Fibroblast of the conjunctiva (primary cell): ENCODE measurements around the gene RBM19.

Experiments used
- DNase-seq: peaks from one replicate; pipeline ENCODE4 v3.0.0-alpha.2; 2010; ENCODE audit warnings: low read depth

Gene RBM19

DNA sequence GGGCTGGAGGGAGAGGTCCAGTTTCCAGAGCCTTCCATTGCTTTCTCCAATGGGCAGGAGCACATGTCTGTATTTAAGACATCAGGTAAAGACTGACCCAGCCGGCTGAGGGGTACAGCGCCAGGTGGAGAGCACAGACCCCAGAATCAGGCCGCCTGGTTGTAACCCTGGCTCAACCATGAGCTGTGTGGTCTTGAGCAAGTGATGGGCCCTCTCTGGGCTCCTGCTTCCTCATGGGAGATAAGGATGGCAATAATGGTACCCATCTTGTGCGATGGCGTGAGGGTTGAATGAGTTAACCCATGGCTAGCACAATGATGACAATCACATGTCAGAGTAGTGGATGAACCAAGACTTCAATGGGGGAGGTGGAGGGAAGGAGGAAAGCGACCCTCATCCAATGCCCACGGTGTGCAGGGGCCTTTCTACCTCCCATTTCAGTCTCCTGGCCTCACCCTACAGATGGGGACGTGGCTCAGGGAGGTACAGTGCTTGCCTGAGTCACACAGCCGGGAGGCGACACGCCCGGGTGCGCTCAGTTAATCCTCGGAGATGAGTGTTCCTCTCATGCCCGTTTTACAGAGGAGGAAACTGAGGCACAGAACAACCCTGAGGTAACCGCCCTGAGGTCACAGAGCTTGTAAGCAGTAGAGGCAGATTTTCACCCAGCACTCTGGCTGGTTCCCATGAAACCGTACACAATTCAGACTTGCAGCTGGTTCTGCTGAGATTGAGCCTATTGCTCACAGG, 163.9 kb downstream of the RBM19 start:
- DNase-seq, result no peak

DNA sequence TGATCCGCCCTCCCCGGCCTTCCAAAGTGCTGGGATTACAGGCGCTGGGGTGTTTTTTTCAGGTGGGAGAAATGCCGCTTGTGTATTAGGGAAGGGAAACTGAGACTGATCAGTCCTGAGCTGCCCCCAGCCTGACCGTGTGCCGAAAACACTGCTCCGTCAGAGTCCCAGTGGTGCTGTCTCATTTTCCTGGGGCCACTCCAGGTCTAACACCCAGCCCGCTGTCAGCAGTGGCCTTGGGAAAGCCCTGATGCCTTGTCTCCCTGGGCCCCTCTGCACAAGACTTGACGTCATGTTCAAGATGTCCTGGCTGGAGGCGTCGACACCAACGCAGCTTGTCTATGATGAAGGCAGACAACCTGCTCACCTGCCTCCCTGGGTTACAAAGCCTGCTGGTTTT, 165.9 kb downstream of the RBM19 start:
- no peak for DNase-seq

DNA sequence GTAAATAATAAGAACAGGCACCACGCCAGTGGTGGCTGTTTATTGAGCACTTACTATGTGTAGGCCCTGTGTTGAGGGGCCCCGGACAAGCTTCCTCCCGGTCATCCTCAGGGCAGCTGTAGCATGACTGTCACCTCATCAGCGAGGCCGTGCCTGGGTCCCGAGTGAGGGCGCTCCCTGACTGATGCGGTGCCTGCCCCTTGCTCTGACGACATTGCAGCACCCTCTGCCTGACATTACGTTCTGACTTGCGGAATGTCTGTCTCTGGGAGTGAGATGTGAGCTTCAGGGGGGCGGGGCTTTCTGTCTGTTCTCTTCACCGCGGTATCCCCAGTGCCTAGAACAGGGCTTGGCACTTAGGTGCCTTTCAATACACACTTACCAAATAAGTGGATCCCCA, 167.6 kb downstream of the RBM19 start:
- no peak for DNase-seq

DNA sequence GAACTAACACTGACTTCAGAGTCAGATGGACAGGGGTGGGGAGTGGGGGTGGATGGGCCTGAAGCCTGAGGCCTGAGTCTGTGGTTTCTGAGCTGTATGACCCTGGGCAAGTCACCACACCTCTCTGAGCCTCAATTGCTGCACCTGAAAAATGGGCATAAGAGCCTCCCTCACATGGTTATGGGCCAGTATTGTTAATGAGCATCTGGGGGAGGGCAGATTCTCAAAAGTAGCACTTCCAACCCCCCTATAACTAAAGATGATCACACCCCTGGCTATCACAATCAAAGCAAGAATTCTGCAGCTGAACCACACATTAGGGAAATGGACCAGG, 168.6 kb downstream of the RBM19 start:
- no peak for DNase-seq

DNA sequence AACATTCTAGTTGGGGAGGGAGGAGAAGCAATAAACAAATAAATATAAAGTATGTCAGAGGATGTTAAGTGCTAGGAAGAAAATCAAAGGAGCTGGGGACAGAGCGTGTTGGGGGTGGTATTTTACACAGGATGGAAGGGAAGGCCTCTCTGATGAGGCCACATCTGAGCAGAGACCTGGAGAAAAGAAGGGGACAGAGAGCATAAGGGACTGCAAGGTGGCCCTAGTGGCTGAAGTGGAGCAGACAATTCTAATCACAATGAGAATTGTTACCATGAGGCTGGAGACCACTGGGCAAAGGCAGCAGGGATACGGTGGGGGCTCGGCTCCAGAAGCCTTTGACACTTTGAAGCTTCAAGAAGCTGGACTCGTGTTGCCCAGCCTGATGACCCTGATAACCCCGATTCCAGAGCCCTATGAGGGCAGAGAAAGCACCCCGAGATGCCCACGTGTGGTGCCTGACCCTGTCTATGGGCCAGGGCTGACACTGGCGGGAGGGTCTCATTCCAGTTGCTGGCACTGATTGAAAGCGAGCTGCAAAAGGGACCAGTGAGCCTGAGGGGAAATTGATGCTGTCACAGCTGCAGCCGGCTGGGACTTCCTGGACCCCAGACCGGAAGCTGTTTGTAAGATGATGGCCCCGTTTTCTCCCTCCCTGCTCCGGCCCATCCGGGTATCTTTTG, 169.1 kb downstream of the RBM19 start:
- DNase-seq, result no peak

DNA sequence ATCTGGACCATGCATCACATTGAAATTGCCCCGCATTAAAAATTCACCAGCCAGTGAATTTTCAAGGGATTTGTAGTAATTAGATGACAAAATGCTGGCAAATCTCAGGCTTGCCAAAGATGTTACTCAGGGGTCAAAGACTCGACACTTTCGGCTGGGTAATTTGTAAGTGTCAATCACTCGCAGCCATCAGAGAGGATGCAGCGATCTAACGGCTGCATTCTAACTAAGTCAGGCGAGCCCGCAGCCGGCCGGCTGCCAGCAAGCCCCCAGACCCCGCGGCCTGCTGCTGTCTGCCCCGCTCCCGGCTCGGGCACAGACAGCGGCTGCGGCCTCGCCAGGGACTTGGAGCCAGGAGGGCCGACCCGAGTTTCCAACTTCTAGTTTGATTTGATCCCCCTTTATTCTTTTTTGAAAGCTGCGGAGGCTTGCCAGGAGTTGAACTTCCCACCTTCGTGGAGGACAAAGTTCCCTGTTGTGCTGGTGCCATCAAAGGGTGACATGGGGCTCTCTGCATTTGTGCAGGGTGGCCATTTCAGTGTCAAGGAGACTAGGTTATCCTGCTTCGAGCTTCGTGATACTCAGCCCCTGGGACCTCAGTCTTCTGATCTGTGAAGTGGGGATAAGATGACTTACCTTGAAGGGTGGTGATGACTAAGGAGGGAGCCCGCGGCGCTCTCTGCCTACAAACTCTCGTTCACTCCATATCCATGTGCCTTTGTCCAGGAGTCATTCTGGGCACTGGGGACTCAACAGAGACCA, 169.9 kb downstream of the RBM19 start:
- DNase-seq, result no peak

DNA sequence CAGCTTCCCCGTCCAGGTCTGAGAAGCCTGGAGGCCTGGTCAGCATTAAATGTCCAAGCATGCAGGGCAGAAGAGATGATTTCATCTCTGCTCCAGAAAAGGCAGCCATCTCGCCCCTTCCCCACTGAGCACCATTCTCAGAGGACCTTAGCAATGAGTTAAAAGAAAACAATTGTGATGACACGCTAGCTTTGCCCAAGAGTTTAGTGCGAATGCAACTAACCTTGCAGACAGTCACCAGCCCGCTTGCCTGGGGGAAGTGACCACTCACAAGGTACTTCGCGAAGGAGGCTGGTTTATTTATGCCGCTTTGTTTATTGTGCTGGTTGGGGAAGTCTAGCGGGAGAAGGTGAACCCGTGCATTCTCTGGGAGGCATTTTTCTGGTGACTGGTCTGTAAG, 170.7 kb downstream of the RBM19 start:
- DNase-seq, result no peak

DNA sequence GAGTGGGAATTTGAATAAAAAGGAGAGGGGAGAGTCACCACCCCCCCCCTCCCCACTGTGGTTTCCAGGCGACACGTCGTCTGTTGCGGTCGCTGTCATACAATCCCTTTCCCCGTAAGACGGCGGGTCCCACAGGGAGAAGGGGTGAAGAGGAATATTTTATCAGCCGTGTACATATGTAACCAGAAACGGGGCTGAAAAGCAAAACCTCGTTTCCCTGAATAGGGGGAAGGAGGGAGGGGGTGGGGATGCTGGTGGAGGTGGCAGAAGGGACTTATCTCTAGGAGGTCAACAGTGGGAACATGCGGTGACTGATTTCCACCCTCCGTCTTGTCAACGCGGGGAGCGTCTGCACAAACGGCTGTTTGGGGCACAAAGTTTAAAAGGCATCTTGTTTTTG, 171.4 kb downstream of the RBM19 start:
- no peak for DNase-seq

DNA sequence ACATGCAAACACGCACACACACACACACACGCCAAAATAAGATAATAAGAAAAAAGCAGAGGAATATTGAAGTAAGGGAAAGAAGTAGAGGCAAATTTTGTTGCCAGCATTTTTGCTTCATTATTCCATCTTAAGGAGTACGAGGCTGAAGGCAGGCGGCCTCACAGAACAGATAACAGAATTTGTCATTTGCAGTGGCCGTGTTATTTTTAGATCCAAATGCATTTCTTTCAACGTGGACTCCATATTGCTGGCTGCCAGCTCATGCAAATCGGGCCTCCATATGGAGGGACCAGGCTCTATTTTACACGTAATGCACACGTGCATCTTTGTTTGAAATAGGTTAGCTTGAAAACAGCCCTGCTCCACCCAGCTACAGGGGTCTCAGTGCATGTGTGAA, 172.9 kb downstream of the RBM19 start:
- DNase-seq, result no peak

DNA sequence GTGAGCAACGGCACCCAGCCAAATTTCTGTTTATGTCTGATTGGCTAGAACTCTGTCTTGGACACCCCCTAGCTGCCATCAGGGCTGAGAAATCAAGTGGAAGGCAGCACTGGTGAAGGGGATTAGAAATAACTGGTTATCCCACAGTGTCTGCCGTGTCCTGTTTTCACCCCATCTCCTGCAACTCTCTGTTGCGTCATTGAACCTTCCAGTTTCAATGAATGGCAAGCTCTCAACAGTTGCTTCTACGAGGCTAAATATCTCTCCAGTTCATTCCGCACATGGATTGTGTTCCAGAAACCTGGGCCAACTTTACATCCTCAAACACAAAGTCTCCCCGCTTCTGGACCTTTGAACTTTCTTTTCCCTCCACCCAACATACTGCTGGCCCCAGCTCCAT, 173.7 kb downstream of the RBM19 start:
- DNase-seq, result no peak

DNA sequence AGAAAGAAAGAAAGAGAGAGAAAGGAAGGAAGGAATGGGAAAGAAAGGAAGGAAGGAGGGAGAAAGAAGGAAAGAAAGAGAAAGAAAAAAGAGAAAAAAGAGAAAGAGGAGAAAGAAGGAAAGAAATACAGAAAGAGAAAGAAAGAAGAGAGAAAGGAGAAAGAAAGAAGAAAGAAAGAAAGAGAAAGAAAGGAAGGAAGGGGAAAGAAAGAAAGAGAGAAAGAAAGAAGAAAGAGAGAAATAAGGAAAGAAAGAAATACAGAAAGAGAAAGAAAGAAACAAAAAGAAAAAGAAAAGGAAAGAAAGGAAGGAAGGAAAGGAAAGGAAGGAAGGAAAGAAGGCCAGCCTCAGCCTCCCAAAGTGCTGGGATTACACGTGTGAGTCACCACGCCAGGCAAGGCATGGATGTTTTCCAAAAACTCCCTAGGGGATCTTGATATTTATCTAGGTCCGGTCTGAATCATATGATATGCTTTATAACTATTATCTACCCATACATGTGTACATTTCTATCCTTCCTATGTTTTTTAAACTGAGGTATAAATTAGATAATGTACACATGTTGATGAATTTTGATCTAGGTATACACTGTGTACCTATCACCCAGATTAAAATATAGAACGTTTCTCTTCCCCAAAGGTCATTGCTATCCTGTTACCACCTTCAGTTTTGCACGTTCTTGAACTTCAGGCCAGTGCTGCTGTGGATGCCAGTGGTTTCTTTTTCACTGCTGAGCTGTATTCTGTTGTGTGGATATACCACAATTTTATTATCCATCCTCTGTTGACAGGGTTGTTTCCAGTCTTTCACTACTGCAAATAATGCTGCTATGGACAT, 177.9 kb downstream of the RBM19 start:
- DNase-seq, result peak; percentile 32

DNA sequence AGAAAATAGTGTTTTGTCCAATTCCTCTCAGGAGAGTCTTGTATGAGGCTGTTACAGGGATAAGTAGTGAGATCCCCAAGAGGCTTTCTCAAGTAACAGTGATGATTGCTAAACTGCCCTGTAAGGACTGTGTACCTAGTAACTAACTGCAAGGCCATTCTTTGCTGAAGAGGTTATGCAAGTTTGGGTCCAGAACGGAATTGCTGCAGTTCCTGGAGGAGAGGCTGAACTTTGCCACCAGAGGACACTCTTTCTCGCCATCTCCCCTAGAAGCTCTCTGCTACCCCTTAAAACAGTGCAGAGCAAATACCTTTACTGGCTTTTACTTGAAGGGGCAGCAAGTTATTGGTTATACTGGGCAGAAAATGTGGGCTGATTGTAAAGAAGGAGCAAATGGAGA, 180.0 kb downstream of the RBM19 start:
- no peak for DNase-seq

DNA sequence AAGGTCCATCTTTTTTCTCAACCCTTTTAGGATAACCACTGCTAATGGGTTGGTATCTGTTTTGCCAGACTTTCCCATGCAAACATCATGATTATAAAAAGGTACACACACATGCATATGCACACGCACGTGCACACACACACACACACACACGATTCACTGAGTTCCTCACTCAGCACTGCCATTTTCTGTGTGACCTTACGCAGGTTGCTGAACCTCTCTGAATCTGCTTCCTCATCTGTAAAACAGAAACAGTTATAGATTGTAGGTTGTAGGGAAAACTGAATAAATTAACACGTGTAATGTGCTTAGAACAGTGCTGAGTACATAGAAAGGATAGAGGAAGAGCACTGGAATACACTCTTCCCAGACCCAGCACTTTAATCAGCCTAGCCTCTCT, 182.3 kb downstream of the RBM19 start:
- no peak for DNase-seq

DNA sequence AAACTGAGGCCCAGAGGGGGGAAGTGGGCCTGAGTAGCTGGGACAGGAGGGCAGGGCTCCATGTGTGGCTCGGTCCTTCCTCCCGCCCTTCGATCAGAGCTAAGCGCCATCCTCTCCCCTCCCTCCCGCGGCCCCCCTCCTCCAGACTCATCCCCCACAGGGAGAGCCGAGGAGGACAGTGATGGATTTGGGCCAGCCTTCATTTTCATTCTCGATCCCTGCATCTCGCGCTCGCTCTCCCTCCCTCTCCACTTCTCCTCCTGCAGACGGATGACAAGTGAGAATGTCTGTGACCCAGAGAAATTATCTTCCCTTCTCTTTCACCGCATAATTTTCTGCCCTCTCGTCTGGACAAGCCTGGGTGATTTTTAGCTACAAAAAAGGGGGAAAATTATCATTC, 183.3 kb downstream of the RBM19 start:
- no peak for DNase-seq

DNA sequence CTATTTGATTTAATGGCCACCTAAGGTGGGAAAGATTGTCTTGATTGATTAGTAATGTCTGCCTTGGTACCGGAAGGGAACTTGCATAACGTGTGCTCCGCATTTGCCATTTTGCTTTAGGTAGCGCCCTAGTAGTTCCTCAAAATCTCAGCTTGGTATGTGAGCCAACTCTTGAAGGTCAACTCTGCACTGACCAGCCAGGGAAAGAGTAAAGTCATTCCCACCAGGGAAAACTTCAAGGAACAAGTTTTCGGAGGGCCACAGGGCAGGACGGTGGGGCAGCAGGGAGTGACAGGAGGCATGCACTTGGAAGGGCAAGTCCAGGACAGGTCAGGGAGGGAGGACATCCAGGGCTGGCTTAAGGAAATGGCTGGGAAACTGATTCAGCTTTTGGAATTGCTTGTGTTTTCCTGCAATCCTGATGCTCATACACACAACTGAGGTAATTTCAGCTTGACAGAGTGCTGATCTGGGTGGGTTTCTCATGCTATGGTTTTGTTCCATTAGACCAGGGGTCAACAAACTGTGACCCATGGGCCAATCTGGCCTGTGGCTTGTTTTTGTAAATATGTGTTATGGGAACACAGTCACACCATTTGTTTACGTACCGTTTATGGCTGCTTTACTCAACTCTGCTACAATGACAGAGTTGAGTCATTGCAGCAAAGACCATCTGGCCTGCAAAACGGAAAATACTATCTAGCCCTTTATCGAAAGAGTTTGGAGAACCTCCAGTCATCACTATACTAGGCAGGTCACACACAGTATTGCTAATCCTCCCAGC, 184.5 kb downstream of the RBM19 start:
- no peak for DNase-seq

DNA sequence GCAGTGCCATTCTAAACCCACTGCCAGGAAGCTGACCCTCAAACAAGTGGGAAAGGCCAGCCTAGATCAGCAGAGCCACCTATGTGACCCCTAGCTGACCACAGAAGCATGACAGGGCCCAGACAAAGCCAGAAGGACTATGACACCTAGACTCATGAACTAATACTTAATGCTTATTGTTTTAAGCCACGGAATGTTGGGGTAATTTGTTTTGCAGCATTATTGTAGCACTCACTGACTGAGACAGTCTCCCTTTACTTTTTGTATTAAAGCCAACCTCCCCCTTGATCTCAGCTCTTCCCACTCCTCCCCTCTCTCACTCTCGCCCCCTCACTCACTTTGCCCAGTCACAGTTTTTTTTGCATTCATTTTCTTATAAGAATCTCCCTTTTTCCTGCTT, 186.4 kb downstream of the RBM19 start:
- no peak for DNase-seq

DNA sequence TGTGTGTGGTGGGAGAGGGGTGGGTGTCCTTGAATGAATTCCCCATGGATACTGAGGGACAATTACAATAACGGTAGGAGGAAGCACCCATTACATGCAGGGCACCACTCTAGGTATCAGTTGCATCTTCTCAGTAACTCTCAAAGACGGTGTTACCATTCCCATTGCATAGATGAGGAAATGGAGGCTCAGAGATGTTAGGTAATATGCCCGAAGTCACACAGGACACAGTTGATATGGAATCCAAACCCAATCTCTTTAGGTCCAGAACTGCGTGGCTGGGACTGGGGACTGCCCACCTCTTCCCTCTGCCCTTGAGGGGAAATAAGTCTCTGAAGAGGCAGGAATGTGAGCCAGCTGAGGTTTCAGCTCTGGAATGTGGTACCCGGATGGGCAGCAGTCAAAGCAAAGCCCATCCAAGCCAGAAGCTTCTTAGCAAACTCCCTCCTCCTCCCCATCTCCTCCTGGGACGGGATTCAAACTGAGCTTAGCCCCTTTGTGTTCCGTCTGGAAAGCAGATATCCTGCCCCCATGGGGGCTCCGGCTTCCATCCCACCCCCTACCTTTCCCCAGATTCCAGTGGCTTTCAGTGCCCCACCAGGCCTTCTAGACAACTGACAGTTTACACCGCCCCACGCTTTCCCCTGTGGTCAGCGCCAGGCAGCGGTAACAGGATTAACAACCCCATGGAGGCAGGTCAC, 187.5 kb downstream of the RBM19 start:
- DNase-seq, result no peak

DNA sequence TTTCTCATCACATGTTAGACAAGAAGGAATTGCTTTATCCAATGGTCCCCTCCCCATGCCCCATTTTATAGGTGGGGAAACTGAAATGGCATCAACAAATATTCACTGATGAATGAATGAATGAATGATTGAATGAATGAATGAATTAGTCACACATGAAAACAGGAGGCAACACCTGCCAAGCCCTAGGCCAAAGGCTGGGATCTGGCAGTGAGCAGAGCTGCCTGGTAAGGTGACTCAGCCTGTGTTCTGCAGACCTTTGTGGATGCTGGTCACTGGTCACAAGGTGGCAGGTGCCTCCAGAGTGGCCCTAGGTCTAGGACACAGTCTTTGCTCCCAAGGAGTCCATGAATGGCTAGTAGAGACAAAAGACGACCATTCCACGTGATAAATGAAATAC, 188.4 kb downstream of the RBM19 start:
- no peak for DNase-seq

DNA sequence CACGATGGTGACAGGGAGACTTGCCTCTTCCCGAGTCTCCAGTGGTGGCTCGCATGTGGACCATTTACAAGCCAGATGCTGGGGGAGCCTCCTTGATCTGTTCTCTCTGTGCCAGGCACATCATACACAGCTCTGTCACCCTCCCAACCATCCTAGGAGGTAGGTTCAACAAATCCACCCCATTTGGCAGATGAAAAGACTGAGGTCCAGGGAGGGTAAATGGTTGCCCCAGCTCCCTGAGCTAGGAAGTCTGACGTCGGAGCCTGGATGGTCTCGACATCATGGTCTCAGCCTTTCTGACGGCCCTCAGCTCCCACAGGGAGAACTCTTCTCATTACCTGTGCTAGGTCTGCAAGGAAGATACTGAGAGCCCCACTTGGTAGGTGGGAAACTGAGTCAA, 189.6 kb downstream of the RBM19 start:
- no peak for DNase-seq

DNA sequence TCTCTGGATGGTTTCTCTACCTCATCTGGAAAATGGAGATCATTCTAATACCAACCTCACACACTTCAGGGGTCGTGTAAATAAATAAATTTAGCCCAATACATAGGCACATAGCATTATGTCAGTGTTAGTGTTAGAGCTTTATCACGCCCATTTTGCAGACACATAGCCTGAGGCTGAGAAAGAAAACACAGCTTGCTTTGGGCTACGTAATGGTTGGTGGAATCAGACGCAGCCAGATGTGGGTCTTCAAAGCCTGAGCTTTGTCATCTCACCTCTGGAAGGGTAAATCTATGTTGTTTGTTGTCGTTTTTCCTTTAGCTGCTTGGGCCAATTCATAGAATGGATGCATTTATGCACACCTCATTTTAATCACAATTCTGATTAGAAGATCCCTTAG, 191.6 kb downstream of the RBM19 start:
- no peak for DNase-seq

DNA sequence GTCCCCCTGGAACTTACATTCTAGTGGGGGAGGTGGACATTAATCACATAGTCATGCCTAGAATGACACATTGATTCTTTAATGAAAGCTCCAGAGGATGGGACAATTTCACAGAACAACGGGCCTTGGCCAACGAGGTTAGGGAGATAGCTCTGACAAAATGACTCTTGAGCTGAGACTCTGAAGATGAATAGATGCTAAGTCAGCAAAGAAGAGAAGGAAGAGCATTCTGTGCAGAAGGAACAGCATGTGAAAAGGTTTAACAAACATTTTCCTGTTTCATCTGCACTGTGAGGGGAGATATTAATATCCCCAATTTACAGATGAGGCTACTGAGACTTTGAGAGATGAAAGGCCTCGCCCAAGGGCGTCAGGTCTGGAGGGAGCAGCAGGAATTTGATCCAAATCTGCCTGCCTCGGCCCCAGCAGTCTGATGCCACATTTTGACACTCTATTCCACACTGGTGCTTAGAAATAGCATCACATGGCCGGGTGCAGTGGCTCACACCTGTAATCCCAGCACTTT, 193.6 kb downstream of the RBM19 start:
- no peak for DNase-seq
